MM.1S (cell line): ENCODE results near the gene TMEM106C.

Experiments
- EZH2phosphoT487 ChIP-seq: fragments of 300-600 bp; sonication (generic); IDR thresholded peaks from 2 replicates; pipeline ENCODE4 v1.6.1; 2018; ENCODE audit warnings: antibody characterized with exemption, low read length
- TF ChIP-seq, protein P1 (sequence below): fragments of 300-600 bp; sonication (generic); IDR thresholded peaks from 2 replicates; pipeline ENCODE4 v1.5.1; 2016; ENCODE audit warnings: antibody characterized with exemption, low read length, mixed read lengths

DNA sequence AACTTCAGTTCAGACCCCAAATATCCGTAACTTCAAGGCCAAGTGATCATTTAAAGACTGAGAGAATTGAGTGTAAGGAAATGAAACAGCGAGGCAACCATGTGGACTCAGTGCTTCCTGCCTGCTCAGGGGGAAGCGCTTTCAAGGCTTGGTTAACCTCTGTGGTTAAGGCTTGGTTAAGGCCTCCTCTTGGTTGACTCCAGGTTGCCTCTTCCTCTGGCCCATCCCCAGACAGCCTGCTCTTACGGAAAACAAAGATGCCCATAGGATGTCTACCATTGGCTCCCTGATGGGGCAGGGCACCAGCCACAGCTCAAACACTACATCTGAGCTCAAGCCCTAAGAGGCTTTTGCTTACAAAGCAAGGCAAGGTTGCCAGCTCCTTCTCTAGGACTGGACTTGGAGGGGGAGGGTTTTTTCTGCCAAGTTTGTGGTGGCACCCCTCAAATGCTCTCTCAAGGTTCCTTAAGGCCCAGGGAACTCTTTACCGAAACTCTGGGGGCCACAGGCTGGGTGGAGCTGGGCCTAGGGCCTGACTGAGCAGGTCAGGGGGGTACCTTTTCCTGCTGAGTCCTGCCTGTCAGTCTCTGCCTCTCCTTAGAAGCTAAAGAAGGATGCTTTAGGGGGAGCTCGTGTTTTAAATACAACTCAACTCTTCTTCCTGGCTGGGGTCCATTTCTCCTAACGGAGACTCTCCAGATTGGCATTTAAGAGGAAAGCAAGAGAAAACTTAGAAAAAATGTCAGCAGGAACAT is 27.1 kb downstream of the TMEM106C start:
- TF ChIP-seq, protein P1, sequence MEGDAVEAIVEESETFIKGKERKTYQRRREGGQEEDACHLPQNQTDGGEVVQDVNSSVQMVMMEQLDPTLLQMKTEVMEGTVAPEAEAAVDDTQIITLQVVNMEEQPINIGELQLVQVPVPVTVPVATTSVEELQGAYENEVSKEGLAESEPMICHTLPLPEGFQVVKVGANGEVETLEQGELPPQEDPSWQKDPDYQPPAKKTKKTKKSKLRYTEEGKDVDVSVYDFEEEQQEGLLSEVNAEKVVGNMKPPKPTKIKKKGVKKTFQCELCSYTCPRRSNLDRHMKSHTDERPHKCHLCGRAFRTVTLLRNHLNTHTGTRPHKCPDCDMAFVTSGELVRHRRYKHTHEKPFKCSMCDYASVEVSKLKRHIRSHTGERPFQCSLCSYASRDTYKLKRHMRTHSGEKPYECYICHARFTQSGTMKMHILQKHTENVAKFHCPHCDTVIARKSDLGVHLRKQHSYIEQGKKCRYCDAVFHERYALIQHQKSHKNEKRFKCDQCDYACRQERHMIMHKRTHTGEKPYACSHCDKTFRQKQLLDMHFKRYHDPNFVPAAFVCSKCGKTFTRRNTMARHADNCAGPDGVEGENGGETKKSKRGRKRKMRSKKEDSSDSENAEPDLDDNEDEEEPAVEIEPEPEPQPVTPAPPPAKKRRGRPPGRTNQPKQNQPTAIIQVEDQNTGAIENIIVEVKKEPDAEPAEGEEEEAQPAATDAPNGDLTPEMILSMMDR, result no peak
- TF ChIP-seq EZH2phosphoT487, result no peak
